GM10248 (cell line): ENCODE measurements around the gene IPO11.

Source experiments
- CTCF ChIA-PET: fragments of 300-600 bp; sonication (Branson Sonifier 250); formaldehyde crosslinking; extraction: SDS; loops from one replicate; lab custom pipeline; 2021; ENCODE audit warnings: antibody characterized with exemption; lab: Yijun Ruan, JAX
- POLR2A ChIA-PET: fragments of 350-650 bp; sonication (Branson Sonifier 250); formaldehyde crosslinking; extraction: SDS; loops from one replicate; lab custom pipeline; 2020; ENCODE audit warnings: antibody characterized with exemption; lab: Yijun Ruan, JAX
- DNase-seq: peaks from one replicate; pipeline ENCODE4 v3.0.0; 2012; ENCODE audit errors: extremely low spot score
- CTCF ChIP-seq: IDR thresholded peaks from 2 replicates; pipeline ENCODE4 v1.5.1; 2012; ENCODE audit warnings: mild to moderate bottlenecking, low read depth; ENCODE audit errors: extremely low read depth, missing control alignments, control extremely low read depth

Gene IPO11

GRCh38 chr5:62412549-62413329, at the start of gene IPO11:
TSS of gene IPO11 (plus strand) at chr5:62412763. CDS start at chr5:62437280, 24,517 bp downstream.
- DNase-seq: peak; percentile 97
- ChIA-PET CTCF (interaction anchor here (0.8 to 3.7 kb wide), 5 partner anchors 10 to 189 kb away, joined by 3 to 19 read pairs (median 3); partner anchors contain the start of gene DIMT1), POLR2A (interaction anchor here (0.6 to 2.9 kb wide), 3 partner anchors 9 to 140 kb away, joined by 3 to 19 read pairs (median 3); partner anchors contain the start of gene DIMT1)
- TF ChIP-seq CTCF: no peak

- POLR2A ChIA-PET: no interaction called here
- CTCF ChIA-PET: interaction anchor here (1.7 kb wide), 1 partner anchor 14 kb away, joined by 5 read pairs; no protein-coding TSS in a partner anchor
- TF ChIP-seq CTCF: no peak
Observed at GRCh38 chr5:62369039-62369438, 43.5 kb upstream of the IPO11 start.

GRCh38 chr5:62371409-62371808, 41.2 kb upstream of the IPO11 start:
- CTCF ChIA-PET: no interaction called here
- no peak for DNase-seq
- POLR2A ChIA-PET: no interaction called here
- TF ChIP-seq CTCF: no peak

More at GRCh38 chr5:62369039-62369438, 43.5 kb upstream of the IPO11 start:
- no peak for DNase-seq

- no peak for TF ChIP-seq CTCF
- DNase-seq: no peak
- ChIA-PET POLR2A (no interaction called here), CTCF (no interaction called here)
Observed at GRCh38 chr5:62372600-62372999, 40.0 kb upstream of the IPO11 start.

GRCh38 chr5:62373382-62373781, 39.2 kb upstream of the IPO11 start:
- CTCF ChIA-PET: interaction anchor here (1.3 kb wide), 1 partner anchor 10 kb away, joined by 3 read pairs; no protein-coding TSS in a partner anchor
- no peak for DNase-seq
- POLR2A ChIA-PET: no interaction called here
- no peak for TF ChIP-seq CTCF

GRCh38 chr5:62374090-62374489, 38.5 kb upstream of the IPO11 start:
- ChIA-PET CTCF (interaction anchor here (1.3 to 1.6 kb wide), 3 partner anchors 10 to 150 kb away, joined by 3 to 4 read pairs (median 3); no protein-coding TSS in a partner anchor), POLR2A (no interaction called here)
- no peak for DNase-seq
- no peak for TF ChIP-seq CTCF
